Small intestine (tissue), 7 donors: ENCODE results near the gene OR52E4. TPM values are rescaled to one million over a fixed set of nuclear protein-coding genes. Genes with fewer than 3 reads are reported as not detected.

ENCODE experiments used
- DNase-seq, 2 donors: peaks; one replicate each; pipeline versions ENCODE4 v3.0.0 to v3.0.0-alpha.2; 2013
- FAIRE-seq: peaks from 2 replicates; lab custom pipeline; 2012; peaks lifted over from hg19 to GRCh38; lab: Jason Lieb, UNC
- H3K27ac ChIP-seq, 3 donors: one replicate each; pipeline ENCODE4 v1.5.1; 2013; ENCODE audit warnings: low read length in 2 of 3, mild to moderate bottlenecking in 2 of 3, control low read depth in 1 of 3, inconsistent platforms in 1 of 3, low read depth in 1 of 3, moderate library complexity in 1 of 3
- H3K27me3 ChIP-seq, 3 donors: one replicate each; pipeline ENCODE4 v1.6.1; 2013; ENCODE audit warnings: low read length in 3 of 3, inconsistent platforms in 1 of 3; ENCODE audit not compliant: control insufficient read depth in 3 of 3, insufficient read depth in 3 of 3
- H3K36me3 ChIP-seq, 3 donors: one replicate each; pipeline ENCODE4 v1.6.1; 2013; ENCODE audit warnings: low read length in 3 of 3, inconsistent platforms in 1 of 3, low read depth in 1 of 3, mild to moderate bottlenecking in 1 of 3, moderate library complexity in 1 of 3; ENCODE audit not compliant: control insufficient read depth in 3 of 3, insufficient read depth in 2 of 3
- H3K4me1 ChIP-seq, 3 donors: one replicate each; pipeline ENCODE4 v1.6.1; 2013; ENCODE audit warnings: low read length in 2 of 3, inconsistent platforms in 1 of 3, low read depth in 1 of 3, mild to moderate bottlenecking in 1 of 3, moderate library complexity in 1 of 3; ENCODE audit not compliant: control insufficient read depth in 3 of 3, insufficient read depth in 2 of 3
- H3K4me3 ChIP-seq, 3 donors: one replicate each; pipeline ENCODE4 v1.5.1; 2013; ENCODE audit warnings: low read length in 3 of 3, control low read depth in 1 of 3, inconsistent platforms in 1 of 3, low read depth in 1 of 3, mild to moderate bottlenecking in 1 of 3, moderate library complexity in 1 of 3
- H3K9me3 ChIP-seq, 2 donors: one replicate each; pipeline ENCODE4 v1.6.1; 2013; ENCODE audit warnings: low read depth in 1 of 2, low read length in 1 of 2; ENCODE audit not compliant: control insufficient read depth in 2 of 2, insufficient read depth in 1 of 2
- WGBS, 3 donors: extraction: QIAGEN DNeasy Blood & Tissue Kit; methylation state at CpG; one replicate each; pipeline ENCODE4 v1.1.7; 2013; 5-methylcytosine and 5-hydroxymethylcytosine counted together
- polyA plus RNA-seq, 4 donors: library from polyadenylated mRNA; stranded (reverse) in 3 of 4; unstranded in 1 of 4; fragments of 200-250 nt in 3 of 4; fragments of 120-200 nt in 1 of 4; gene quantifications; one replicate each; pipeline versions ENCODE4 v1.2.1 to v1.2.3, GENCODE V29; 2013
- donor health status: healthy with polysubstance abuse.
- donor health status: control.
- donor health status: control.
- donor health status: Bipolar disorder and iron deficiency.
- donor health status: healthy.

Gene OR52E4
- polyA plus RNA-seq, 4 donors, result not detected

DNA sequence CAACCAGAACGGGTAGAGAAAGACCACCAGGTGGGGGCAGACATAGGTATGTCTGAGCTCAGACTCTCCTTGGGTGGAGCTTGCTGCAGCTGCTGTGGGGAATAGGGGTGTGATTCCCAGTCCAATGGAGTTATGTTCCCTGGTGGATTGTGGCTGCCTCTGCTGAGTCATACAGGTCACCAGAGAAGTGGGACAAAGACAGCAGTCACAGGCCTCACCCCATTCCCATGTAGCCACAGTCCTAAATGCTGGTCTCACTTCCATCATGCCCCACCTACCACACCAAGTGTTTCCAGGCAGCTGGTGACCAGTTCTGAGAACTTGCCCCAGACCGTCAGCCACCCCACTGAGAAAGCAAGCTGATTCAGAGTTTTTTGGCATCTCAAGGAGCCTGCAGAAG, 30.1 kb downstream of the OR52E4 start:
- Histone ChIP-seq H3K27ac (no peak overlapping the region), H3K9me3 (peaks cover 0 to 22% of the 10 kb centered on the region in 2 donors), H3K4me3 (no peak overlapping the region), H3K4me1 (no peaks in the 10 kb centered on the region), H3K27me3 (no peaks in the 10 kb centered on the region), H3K36me3 (no peaks in the 10 kb centered on the region)
- DNase-seq, result no peak
- 60 to 82% (median 62%) methylated on average over 2 of the region's 2 CpGs for WGBS, 3 donors
- FAIRE-seq, result no peak

- FAIRE-seq (no peak), DNase-seq (no peak)
- H3K27ac ChIP-seq, result no peak overlapping the region
- 60 to 74% (median 61%) methylated on average over 2 of the region's 2 CpGs for WGBS, 3 donors
- no peaks in the 10 kb centered on the region for H3K27me3 ChIP-seq
- H3K4me3 ChIP-seq, result no peak overlapping the region
- H3K9me3 ChIP-seq, result peaks cover 0 to 11% of the 10 kb centered on the region in 2 donors
- H3K36me3 ChIP-seq, result no peaks in the 10 kb centered on the region
- H3K4me1 ChIP-seq, result no peaks in the 10 kb centered on the region
Measured at GRCh38 chr11:5922749-5923426, 42.5 kb downstream of the OR52E4 start.

DNA sequence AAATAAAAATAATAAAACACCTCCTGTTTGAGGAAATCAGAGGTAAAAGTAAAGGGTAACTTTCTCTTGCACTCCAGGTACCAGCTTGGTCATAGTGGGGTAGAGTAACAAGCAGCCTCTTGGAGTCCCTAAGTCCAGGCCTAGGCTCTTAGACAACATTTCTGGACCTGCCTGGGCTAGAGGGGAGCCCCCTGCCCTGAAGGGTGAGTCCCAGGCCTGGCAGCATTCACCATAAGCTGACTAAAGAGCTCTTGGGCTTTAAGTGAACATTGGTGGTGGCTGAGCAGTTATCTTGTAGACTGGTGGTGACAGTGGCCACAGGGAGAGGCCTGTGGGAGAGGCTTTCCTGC, 43.0 kb downstream of the OR52E4 start:
- H3K27me3 ChIP-seq, result no peaks in the 10 kb centered on the region
- H3K9me3 ChIP-seq, result peaks cover 0 to 16% of the 10 kb centered on the region in 2 donors
- H3K4me1 ChIP-seq, result no peaks in the 10 kb centered on the region
- no peak for DNase-seq
- no peak for FAIRE-seq
- no peak overlapping the region for H3K4me3 ChIP-seq
- no peak overlapping the region for H3K27ac ChIP-seq
- no peaks in the 10 kb centered on the region for H3K36me3 ChIP-seq

DNA sequence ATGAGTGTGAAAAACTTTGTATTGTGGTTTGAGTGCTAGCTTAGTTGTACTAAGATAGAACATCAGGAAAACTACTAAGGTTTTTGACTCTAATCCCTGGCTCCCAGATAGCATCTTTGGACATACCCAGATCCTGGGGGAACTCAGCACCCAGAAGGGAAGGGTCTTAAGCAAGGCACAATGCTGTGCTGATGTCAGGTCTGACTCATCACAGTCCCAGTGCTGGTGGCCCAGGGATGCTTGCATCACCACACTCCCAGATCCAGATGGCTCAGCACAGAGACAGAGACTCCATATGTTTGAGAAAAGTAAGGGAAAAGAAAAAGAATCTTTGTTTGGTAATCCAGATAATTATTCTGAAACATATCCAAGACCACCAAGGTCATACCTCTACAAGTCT, 43.4 kb downstream of the OR52E4 start:
- no peak overlapping the region for H3K27ac ChIP-seq
- DNase-seq (no peak), FAIRE-seq (no peak)
- H3K36me3 ChIP-seq, result no peaks in the 10 kb centered on the region
- H3K27me3 ChIP-seq, result no peaks in the 10 kb centered on the region
- no peaks in the 10 kb centered on the region for H3K4me1 ChIP-seq
- H3K9me3 ChIP-seq, result peaks cover 0 to 20% of the 10 kb centered on the region in 2 donors
- H3K4me3 ChIP-seq, result no peak overlapping the region

DNA sequence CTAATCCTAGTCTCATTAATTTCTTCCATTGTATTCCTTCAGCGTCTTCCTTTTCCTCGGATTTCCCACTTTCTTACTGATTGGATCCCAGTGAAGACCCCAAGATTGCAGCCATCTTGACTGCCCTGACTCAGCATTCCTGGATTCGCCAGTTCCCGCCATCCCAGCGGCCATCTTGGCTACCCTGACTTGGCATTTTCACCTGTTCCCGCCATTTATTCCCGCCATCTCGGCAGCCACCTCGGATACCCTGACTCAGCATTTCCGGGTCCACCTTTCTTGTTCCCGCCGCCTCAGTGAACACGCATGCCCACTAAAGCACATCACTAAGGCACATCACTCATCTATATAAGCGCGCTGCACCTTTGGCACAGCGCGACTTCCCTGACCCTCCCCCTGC, 47.8 kb downstream of the OR52E4 start:
- 94 to 96% (median 96%) methylated on average over 17 of the region's 17 CpGs for WGBS, 3 donors
- FAIRE-seq (no peak), DNase-seq (no peak)
- Histone ChIP-seq H3K27ac (no peak overlapping the region), H3K27me3 (no peaks in the 10 kb centered on the region), H3K4me3 (no peak overlapping the region), H3K4me1 (no peaks in the 10 kb centered on the region), H3K9me3 (peaks cover 0 to 54% of the 10 kb centered on the region in 2 donors), H3K36me3 (no peaks in the 10 kb centered on the region)

- FAIRE-seq, result no peak
- Histone ChIP-seq H3K36me3 (no peaks in the 10 kb centered on the region), H3K4me1 (no peaks in the 10 kb centered on the region), H3K27ac (no peak overlapping the region), H3K27me3 (no peaks in the 10 kb centered on the region), H3K4me3 (no peak overlapping the region), H3K9me3 (peaks cover 0 to 53% of the 10 kb centered on the region in 2 donors)
- WGBS, 3 donors, result 82 to 87% (median 86%) methylated on average over 15 of the region's 15 CpGs
- DNase-seq, result no peak
Measured at GRCh38 chr11:5928811-5929210, 48.4 kb downstream of the OR52E4 start.

DNA sequence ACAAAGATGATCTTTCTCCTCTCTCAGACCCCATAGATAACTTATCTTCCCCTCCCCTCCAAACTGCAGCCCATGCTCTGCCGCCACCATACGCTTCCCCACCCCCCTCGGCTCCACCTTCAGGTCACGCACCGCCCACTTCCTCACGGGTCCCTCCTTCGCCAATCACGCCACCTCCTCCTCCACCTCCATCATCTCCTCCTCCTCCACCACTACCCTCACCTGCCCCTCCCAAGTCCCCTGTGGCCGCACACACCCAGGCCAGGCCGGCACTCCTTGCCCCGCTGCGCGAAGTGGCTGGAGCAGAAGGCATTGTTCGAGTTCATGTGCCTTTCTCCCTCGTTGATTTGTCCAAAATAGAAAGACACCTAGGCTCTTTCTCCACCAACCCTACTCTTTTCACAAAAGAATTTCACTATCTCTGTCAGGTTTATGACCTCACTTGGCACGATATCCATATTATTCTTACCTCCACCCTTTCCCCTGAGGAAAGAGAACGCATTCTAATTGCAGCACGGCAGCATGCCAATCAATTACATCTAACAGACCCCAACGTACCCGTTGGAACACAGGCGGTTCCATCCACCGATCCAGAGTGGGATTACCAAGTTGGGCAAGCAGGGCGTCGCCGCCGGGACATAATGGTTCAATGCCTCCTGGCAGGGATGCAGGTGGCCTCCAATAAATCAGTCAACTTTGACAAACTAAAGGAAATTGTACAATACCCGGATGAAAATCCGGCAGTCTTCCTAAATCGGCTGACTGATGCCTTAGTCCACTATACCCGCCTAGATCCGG, 49.3 kb downstream of the OR52E4 start:
- no peaks in the 10 kb centered on the region for H3K4me1 ChIP-seq
- no peaks in the 10 kb centered on the region for H3K36me3 ChIP-seq
- peaks cover 0 to 53% of the 10 kb centered on the region in 2 donors for H3K9me3 ChIP-seq
- no peaks in the 10 kb centered on the region for H3K27me3 ChIP-seq
- DNase-seq, result no peak
- no peak overlapping the region for H3K27ac ChIP-seq
- no peak for FAIRE-seq
- WGBS, 3 donors, result 87 to 91% (median 91%) methylated on average over 31 of the region's 31 CpGs
- no peak overlapping the region for H3K4me3 ChIP-seq

DNA sequence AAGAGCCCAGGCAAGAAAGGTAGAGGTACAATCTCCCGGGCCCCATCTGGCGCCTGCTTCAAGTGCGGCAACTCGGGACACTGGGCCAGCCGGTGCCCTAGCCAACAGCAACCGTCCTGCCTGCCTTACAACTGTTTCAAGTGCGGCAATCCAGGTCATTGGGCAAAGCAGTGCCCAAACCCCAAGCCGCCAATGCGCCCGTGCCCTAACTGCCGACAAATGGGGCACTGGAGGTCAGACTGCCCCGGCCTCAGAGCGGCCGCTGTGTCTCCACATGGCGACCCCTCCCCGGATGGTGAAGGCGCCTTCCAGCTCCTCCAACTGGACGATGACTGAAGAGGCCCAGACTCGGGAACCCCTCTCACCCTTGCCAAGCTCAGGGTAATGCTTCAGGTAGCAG, 50.2 kb downstream of the OR52E4 start:
- H3K27me3 ChIP-seq, result no peaks in the 10 kb centered on the region
- H3K4me1 ChIP-seq, result no peaks in the 10 kb centered on the region
- 88 to 91% (median 89%) methylated on average over 19 of the region's 19 CpGs for WGBS, 3 donors
- DNase-seq (no peak), FAIRE-seq (no peak)
- no peak overlapping the region for H3K27ac ChIP-seq
- H3K4me3 ChIP-seq, result no peak overlapping the region
- H3K36me3 ChIP-seq, result no peaks in the 10 kb centered on the region
- peaks cover 0 to 59% of the 10 kb centered on the region in 2 donors for H3K9me3 ChIP-seq
